B cell (primary cell): ENCODE results near the gene ATRNL1. TPM values are rescaled to one million over a fixed set of nuclear protein-coding genes. Genes with fewer than 3 reads are reported as not detected.

Experiments
- ATAC-seq: fragments of 200-7000 bp; cut with Tn5 transposase; one replicate; pipeline ENCODE4 v1.10.0; 2021; ENCODE audit warnings: low read depth, mild to moderate bottlenecking, moderate number of reproducible peaks, moderate library complexity
- CTCF ChIA-PET: fragments of 350-600 bp; sonication (Branson Sonifier 250); formaldehyde crosslinking; loops from one replicate; lab custom pipeline; 2021; ENCODE audit warnings: antibody characterized with exemption, inconsistent platforms; lab: Charles Lee
- POLR2A ChIA-PET: fragments of 350-600 bp; sonication (Branson Sonifier 250); formaldehyde crosslinking; loops from one replicate; lab custom pipeline; 2021; ENCODE audit warnings: antibody characterized with exemption; lab: Charles Lee
- DNase-seq: peaks from one replicate; pipeline ENCODE4 v3.0.0; 2013
- H2AFZ ChIP-seq: 2 replicates; pipeline ENCODE4 v1.6.1; 2012; ENCODE audit warnings: mild to moderate bottlenecking, low read depth, low read length; ENCODE audit not compliant: insufficient read depth, poor library complexity, severe bottlenecking
- H3K27ac ChIP-seq, 2 donors: 1 replicate in 1 of 2; 2 replicates in 1 of 2; pipeline ENCODE4 v1.5.1; 2012 to 2013; ENCODE audit warnings: low read length in 2 of 2, mild to moderate bottlenecking in 2 of 2, moderate library complexity in 1 of 2
- H3K27me3 ChIP-seq, 4 experiments: fragments of 200-600 bp in 1 of 4; sonication (generic) in 1 of 4; replicated peaks in 1 of 4; 1 replicate in 2 of 4; 2 replicates in 2 of 4; pipeline versions ENCODE4 v1.6.1 to v1.7.0; 2013 to 2016; ENCODE audit warnings: low read length in 3 of 4, mild to moderate bottlenecking in 2 of 4, mixed read lengths in 1 of 4, moderate library complexity in 1 of 4; ENCODE audit not compliant: insufficient read depth in 4 of 4, control insufficient read depth in 3 of 4; ENCODE audit errors: control extremely low read depth in 1 of 4
- H3K36me3 ChIP-seq, 2 experiments: replicated peaks in 1 of 2; 1 replicate in 1 of 2; 2 replicates in 1 of 2; pipeline versions ENCODE4 v1.6.1 to v1.7.1; 2013; ENCODE audit warnings: low read length in 1 of 2; ENCODE audit not compliant: insufficient read depth in 2 of 2, control insufficient read depth in 1 of 2; ENCODE audit errors: control extremely low read depth in 1 of 2, extremely low read depth in 1 of 2
- H3K4me1 ChIP-seq, 2 donors: fragments of 200-600 bp in 1 of 2; sonication (generic) in 1 of 2; 1 replicate in 1 of 2; 2 replicates in 1 of 2; pipeline versions ENCODE4 v1.5.1 to v1.6.1; 2013 to 2017; ENCODE audit warnings: low read length in 2 of 2; ENCODE audit not compliant: control insufficient read depth in 2 of 2, insufficient read depth in 2 of 2
- H3K4me2 ChIP-seq: replicated peaks from 2 replicates; pipeline ENCODE3; 2012; ENCODE audit warnings: mild to moderate bottlenecking, low read depth, low read length; ENCODE audit not compliant: poor library complexity, severe bottlenecking
- H3K4me3 ChIP-seq, 5 experiments: fragments of 200-600 bp in 1 of 5; sonication (generic) in 1 of 5; 1 replicate in 3 of 5; 2 replicates in 2 of 5; pipeline versions ENCODE4 v1.5.1 to v1.7.0; 2011 to 2016; ENCODE audit warnings: low read length in 4 of 5, mild to moderate bottlenecking in 4 of 5, low read depth in 2 of 5, control low read depth in 1 of 5, moderate library complexity in 1 of 5; ENCODE audit not compliant: insufficient read depth in 1 of 5; ENCODE audit errors: control extremely low read depth in 1 of 5, extremely low read depth in 1 of 5
- H3K79me2 ChIP-seq: fragments of 200-600 bp; sonication (generic); one replicate; pipeline ENCODE4 v1.6.0; 2016; ENCODE audit warnings: low read length; ENCODE audit not compliant: control insufficient read depth, insufficient read depth
- H3K9ac ChIP-seq: fragments of 200-600 bp; sonication (generic); 2 replicates; pipeline ENCODE4 v1.6.1; 2017; ENCODE audit warnings: mild to moderate bottlenecking, low read length, moderate library complexity
- H3K9me3 ChIP-seq, 3 donors: one replicate each; pipeline versions ENCODE4 v1.6.1 to v1.7.1; 2013; ENCODE audit warnings: low read length in 2 of 3; ENCODE audit not compliant: control insufficient read depth in 2 of 3, insufficient read depth in 1 of 3; ENCODE audit errors: control extremely low read depth in 1 of 3
- H4K20me1 ChIP-seq: 2 replicates; pipeline ENCODE4 v1.6.0; 2012; ENCODE audit warnings: mild to moderate bottlenecking, low read length; ENCODE audit not compliant: insufficient read depth, control insufficient read depth, poor library complexity, severe bottlenecking
- H3K27ac Mint-ChIP-seq: one replicate; pipeline ENCODE4 v1.8.0; 2021; ENCODE audit warnings: mixed read lengths
- H3K27me3 Mint-ChIP-seq: one replicate; pipeline ENCODE4 v1.8.0; 2021; ENCODE audit warnings: mixed read lengths
- H3K4me1 Mint-ChIP-seq: one replicate; pipeline ENCODE4 v1.8.0; 2021; ENCODE audit warnings: mixed read lengths
- H3K4me3 Mint-ChIP-seq: one replicate; pipeline ENCODE4 v1.8.0; 2021; ENCODE audit warnings: mixed read lengths
- H3K9me3 Mint-ChIP-seq: one replicate; pipeline ENCODE4 v1.8.0; 2022; ENCODE audit warnings: mixed read lengths; ENCODE audit not compliant: insufficient read depth
- EZH2 ChIP-seq: IDR thresholded peaks from 2 replicates; pipeline ENCODE4 v1.6.1; 2012; ENCODE audit warnings: borderline replicate concordance, low read depth, mild to moderate bottlenecking, moderate library complexity, low read length; ENCODE audit not compliant: insufficient read depth, poor library complexity, severe bottlenecking
- WGBS: methylation state at CpG from one replicate; pipeline ENCODE4 v1.1.5; 2013; ENCODE audit warnings: missing lambda C conversion rate; ENCODE audit not compliant: insufficient coverage; 5-methylcytosine and 5-hydroxymethylcytosine counted together
- intact Hi-C: fragments of 100-400 bp; cut with micrococcal nuclease; formaldehyde crosslinking; loops from one replicate; pipeline ENCODE4 v1.10.0; 2022
- polyA plus RNA-seq: library from polyadenylated mRNA; depleted of rRNA; stranded (reverse); fragments of >200 nt; gene quantifications from 2 replicates; pipeline ENCODE4 v1.2.3, GENCODE V29; 2012
- total RNA-seq, 2 donors: library from RNA; stranded (reverse); fragments of 120-200 nt in 1 of 2; gene quantifications; 1 replicate in 1 of 2; 2 replicates in 1 of 2; pipeline versions ENCODE4 v1.2.3 to v1.2.4, GENCODE V29; 2013 to 2022
- TF ChIP-seq, protein P1 (sequence below): fragments of 200-600 bp; IDR thresholded peaks from one replicate; pipeline ENCODE4 v1.8.0; 2022; ENCODE audit warnings: antibody characterized with exemption, mild to moderate bottlenecking

The ATRNL1 gene
- total and polyA plus RNA-seq, 2 donors (not counting 1 experiment from before 2014, with no cell fraction given) = 0.24 to 2.2 TPM

DNA sequence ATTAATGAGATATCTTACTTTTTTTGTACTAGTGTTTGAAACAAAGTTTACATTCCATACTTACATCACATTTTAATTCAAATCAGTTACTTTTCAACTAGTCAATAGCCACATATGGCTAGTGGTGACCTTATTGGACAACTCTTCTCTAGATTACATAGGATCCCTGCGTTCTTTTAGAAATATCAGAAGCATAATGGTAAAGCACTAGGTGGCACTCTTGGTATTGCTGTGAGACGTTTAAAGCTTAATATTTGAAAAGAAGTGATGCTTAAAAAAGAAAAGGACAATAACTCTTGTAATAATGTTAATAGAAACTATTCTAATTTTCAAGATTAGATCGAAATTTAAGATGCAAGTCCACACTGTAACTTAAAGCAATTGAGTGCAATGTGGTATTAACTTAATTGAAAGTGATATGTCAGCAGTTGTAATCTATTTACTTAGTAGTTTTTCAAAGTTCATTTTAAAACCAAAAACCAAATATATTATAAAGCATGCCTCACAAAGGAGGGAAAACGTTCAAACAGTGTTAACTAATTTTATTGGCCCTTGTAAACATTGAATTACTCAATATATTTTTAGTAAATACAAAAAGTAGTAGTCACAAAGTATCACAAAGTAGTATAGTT, 339.1 kb downstream of the ATRNL1 start:
- H3K4me3 Mint-ChIP-seq = no peak overlapping the region
- Histone ChIP-seq H3K4me2 (no peak overlapping the region), H3K79me2 (no peaks in the 10 kb centered on the region), H3K27me3 (no peaks in the 10 kb centered on the region), H3K4me3 (no peak overlapping the region), H2AFZ (no peak overlapping the region), H4K20me1 (no peaks in the 10 kb centered on the region), H3K27ac (no peak overlapping the region), H3K36me3 (no peaks in the 10 kb centered on the region), H3K9me3 (no peaks in the 10 kb centered on the region), H3K9ac (no peak overlapping the region), H3K4me1 (no peaks in the 10 kb centered on the region)
- no peaks in the 10 kb centered on the region for H3K4me1 Mint-ChIP-seq
- DNase-seq (no peak), ATAC-seq (no peak)
- intact Hi-C loops = no loop called here
- ChIA-PET POLR2A (no interaction called here), CTCF (no interaction called here)
- no CpG with 5 or more reads among the region's 4 CpGs for WGBS
- no peak overlapping the region for H3K27ac Mint-ChIP-seq
- no peak for TF ChIP-seq EZH2
- TF ChIP-seq, protein P1, sequence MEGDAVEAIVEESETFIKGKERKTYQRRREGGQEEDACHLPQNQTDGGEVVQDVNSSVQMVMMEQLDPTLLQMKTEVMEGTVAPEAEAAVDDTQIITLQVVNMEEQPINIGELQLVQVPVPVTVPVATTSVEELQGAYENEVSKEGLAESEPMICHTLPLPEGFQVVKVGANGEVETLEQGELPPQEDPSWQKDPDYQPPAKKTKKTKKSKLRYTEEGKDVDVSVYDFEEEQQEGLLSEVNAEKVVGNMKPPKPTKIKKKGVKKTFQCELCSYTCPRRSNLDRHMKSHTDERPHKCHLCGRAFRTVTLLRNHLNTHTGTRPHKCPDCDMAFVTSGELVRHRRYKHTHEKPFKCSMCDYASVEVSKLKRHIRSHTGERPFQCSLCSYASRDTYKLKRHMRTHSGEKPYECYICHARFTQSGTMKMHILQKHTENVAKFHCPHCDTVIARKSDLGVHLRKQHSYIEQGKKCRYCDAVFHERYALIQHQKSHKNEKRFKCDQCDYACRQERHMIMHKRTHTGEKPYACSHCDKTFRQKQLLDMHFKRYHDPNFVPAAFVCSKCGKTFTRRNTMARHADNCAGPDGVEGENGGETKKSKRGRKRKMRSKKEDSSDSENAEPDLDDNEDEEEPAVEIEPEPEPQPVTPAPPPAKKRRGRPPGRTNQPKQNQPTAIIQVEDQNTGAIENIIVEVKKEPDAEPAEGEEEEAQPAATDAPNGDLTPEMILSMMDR = no peak
- no peaks in the 10 kb centered on the region for H3K9me3 Mint-ChIP-seq
- H3K27me3 Mint-ChIP-seq = no peaks in the 10 kb centered on the region

DNA sequence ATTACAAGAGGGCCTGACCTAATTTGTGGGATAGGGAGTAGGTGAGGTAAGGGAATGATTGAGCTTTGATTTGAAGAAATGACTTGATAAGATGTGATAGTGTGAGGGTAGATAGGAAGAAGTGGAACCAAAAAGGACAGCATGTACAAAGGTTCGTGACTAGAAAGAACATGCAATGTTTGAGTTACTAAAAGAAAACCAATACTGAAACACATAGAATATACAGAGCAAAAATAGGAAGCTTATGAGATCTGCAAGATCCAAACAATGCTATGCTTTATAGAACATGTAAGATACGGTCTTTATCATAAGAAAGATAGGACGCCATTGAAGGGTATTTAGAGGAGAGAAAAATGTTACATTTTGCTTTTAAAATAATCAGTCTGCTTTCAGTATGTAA, 343.8 kb downstream of the ATRNL1 start:
- H3K4me3 Mint-ChIP-seq = no peak overlapping the region
- no peak overlapping the region for H3K27ac Mint-ChIP-seq
- H3K79me2 ChIP-seq = no peaks in the 10 kb centered on the region
- H3K36me3 ChIP-seq = no peaks in the 10 kb centered on the region
- ChIA-PET POLR2A (no interaction called here), CTCF (no interaction called here)
- no peak overlapping the region for H2AFZ ChIP-seq
- intact Hi-C loops = no loop called here
- TF ChIP-seq EZH2 = no peak
- TF ChIP-seq, protein P1 = no peak
- no peaks in the 10 kb centered on the region for H3K4me1 ChIP-seq
- no peak for ATAC-seq
- no peak overlapping the region for H3K27ac ChIP-seq
- no peaks in the 10 kb centered on the region for H4K20me1 ChIP-seq
- H3K27me3 Mint-ChIP-seq = no peaks in the 10 kb centered on the region
- H3K9me3 ChIP-seq = no peaks in the 10 kb centered on the region
- no peak for DNase-seq
- no peak overlapping the region for H3K9ac ChIP-seq
- no peaks in the 10 kb centered on the region for H3K4me1 Mint-ChIP-seq
- no peaks in the 10 kb centered on the region for H3K9me3 Mint-ChIP-seq
- WGBS = no CpG with 5 or more reads among the region's 3 CpGs
- no peak overlapping the region for H3K4me3 ChIP-seq
- no peak overlapping the region for H3K4me2 ChIP-seq
- no peaks in the 10 kb centered on the region for H3K27me3 ChIP-seq
